OCI-LY1 (cell line): ENCODE data around the gene ANKIB1.

Experiments used
- H2AFZ ChIP-seq: fragments of 200-600 bp; sonication (generic), shearing (Covaris generic); 2 replicates; pipeline ENCODE4 v1.6.0; 2014; ENCODE audit warnings: antibody characterized with exemption, mild to moderate bottlenecking, low read length
- H3F3A ChIP-seq: fragments of 200-600 bp; sonication (generic), shearing (Covaris generic); 2 replicates; pipeline ENCODE4 v1.6.0; 2014; ENCODE audit warnings: mild to moderate bottlenecking, antibody characterized with exemption, low read length, moderate library complexity; ENCODE audit not compliant: insufficient read depth
- H3K27ac ChIP-seq: fragments of 200-600 bp; sonication (generic); 2 replicates; pipeline ENCODE4 v1.5.1; 2014; ENCODE audit warnings: low read length, mixed run types, mild to moderate bottlenecking, low read depth; ENCODE audit not compliant: poor library complexity, severe bottlenecking
- H3K27me3 ChIP-seq: fragments of 200-600 bp; sonication (generic); 2 replicates; pipeline ENCODE4 v1.6.0; 2014; ENCODE audit warnings: antibody characterized with exemption, mild to moderate bottlenecking, low read length, moderate library complexity; ENCODE audit not compliant: insufficient read depth
- H3K36me3 ChIP-seq: fragments of 200-600 bp; sonication (generic); 2 replicates; pipeline ENCODE4 v1.6.1; 2014; ENCODE audit warnings: mild to moderate bottlenecking, antibody characterized with exemption, low read length, moderate library complexity, mixed read lengths; ENCODE audit not compliant: insufficient read depth
- H3K4me1 ChIP-seq: fragments of 200-600 bp; sonication (generic); 2 replicates; pipeline ENCODE4 v1.5.1; 2014; ENCODE audit warnings: mild to moderate bottlenecking, low read length, moderate library complexity; ENCODE audit not compliant: insufficient read depth, severe bottlenecking
- H3K4me2 ChIP-seq: fragments of 200-600 bp; sonication (generic), shearing (Covaris generic); 2 replicates; pipeline ENCODE4 v1.6.1; 2014; ENCODE audit warnings: low read length
- H3K4me3 ChIP-seq: fragments of 200-600 bp; sonication (generic); 2 replicates; pipeline ENCODE4 v1.5.1; 2014; ENCODE audit warnings: low read length, low read depth, mild to moderate bottlenecking, mixed read lengths; ENCODE audit not compliant: poor library complexity, severe bottlenecking
- H3K79me2 ChIP-seq: fragments of 200-600 bp; shearing (Covaris generic); 2 replicates; pipeline ENCODE4 v1.6.1; 2016; ENCODE audit warnings: mixed run types, low read length, mixed read lengths; ENCODE audit not compliant: insufficient read depth
- H3K9ac ChIP-seq: fragments of 200-600 bp; sonication (generic), shearing (Covaris generic); 2 replicates; pipeline ENCODE4 v1.6.1; 2014; ENCODE audit warnings: mild to moderate bottlenecking, low read length, mixed read lengths
- H3K9me2 ChIP-seq: fragments of 200-600 bp; sonication (generic), shearing (Covaris generic); 2 replicates; pipeline ENCODE4 v1.6.1; 2014; ENCODE audit warnings: low read depth, mild to moderate bottlenecking, low read length, mixed read lengths
- H3K9me3 ChIP-seq: fragments of 200-600 bp; shearing (Covaris generic); 2 replicates; pipeline ENCODE4 v1.6.1; 2014; ENCODE audit warnings: low read length, mixed read lengths
- H4K20me1 ChIP-seq: fragments of 200-600 bp; sonication (generic), shearing (Covaris generic); 2 replicates; pipeline ENCODE4 v1.6.0; 2016; ENCODE audit warnings: mild to moderate bottlenecking, low read length; ENCODE audit not compliant: insufficient read depth
- CTCF ChIP-seq: fragments of 200-600 bp; sonication (generic), shearing (Covaris generic); IDR thresholded peaks from 2 replicates; pipeline ENCODE4 v1.5.1; 2017; ENCODE audit warnings: mild to moderate bottlenecking, antibody characterized with exemption, low read length, moderate library complexity, mixed read lengths
- EZH2 ChIP-seq: fragments of 200-600 bp; sonication (generic), shearing (Covaris generic); IDR thresholded peaks from 2 replicates; pipeline ENCODE4 v1.8.0; 2017; ENCODE audit warnings: borderline replicate concordance, mixed run types, mild to moderate bottlenecking, antibody characterized with exemption, low read length, moderate library complexity, mixed read lengths

Gene ANKIB1

GRCh38 chr7:92331508-92331907 lies 85.7 kb downstream of the ANKIB1 start:
- Histone ChIP-seq H2AFZ (no peak overlapping the region), H3K79me2 (no peaks in the 10 kb centered on the region), H3K36me3 (peaks cover 49% of the 10 kb centered on the region), H4K20me1 (no peaks in the 10 kb centered on the region), H3K4me3 (no peak overlapping the region), H3K27me3 (no peaks in the 10 kb centered on the region), H3K9me2 (no peaks in the 10 kb centered on the region), H3F3A (no peaks in the 10 kb centered on the region; the same call in 1 of the 2 replicates), H3K4me2 (no peak overlapping the region), H3K9me3 (peaks cover 7% of the 10 kb centered on the region), H3K27ac (no peak overlapping the region), H3K4me1 (no peaks in the 10 kb centered on the region), H3K9ac (no peak overlapping the region)
- TF ChIP-seq EZH2 (no peak), CTCF (no peak)

GRCh38 chr7:92332782-92333181 lies 87.0 kb downstream of the ANKIB1 start:
- Histone ChIP-seq H3K27me3 (no peaks in the 10 kb centered on the region), H3K9me2 (no peaks in the 10 kb centered on the region), H3K4me1 (no peaks in the 10 kb centered on the region), H3K27ac (no peak overlapping the region), H3F3A (no peaks in the 10 kb centered on the region; the same call in 1 of the 2 replicates), H4K20me1 (no peaks in the 10 kb centered on the region), H2AFZ (no peak overlapping the region), H3K36me3 (peaks cover 45% of the 10 kb centered on the region), H3K9me3 (peaks cover 7% of the 10 kb centered on the region), H3K4me2 (no peak overlapping the region), H3K4me3 (no peak overlapping the region), H3K79me2 (no peaks in the 10 kb centered on the region), H3K9ac (no peak overlapping the region)
- no peak for TF ChIP-seq CTCF
- TF ChIP-seq EZH2, result no peak

- Histone ChIP-seq H3F3A (no peaks in the 10 kb centered on the region; the same call in 1 of the 2 replicates), H2AFZ (no peak overlapping the region), H4K20me1 (no peaks in the 10 kb centered on the region), H3K9me3 (peaks cover 7% of the 10 kb centered on the region), H3K9me2 (no peaks in the 10 kb centered on the region), H3K36me3 (peaks cover 39% of the 10 kb centered on the region), H3K4me2 (no peak overlapping the region), H3K79me2 (no peaks in the 10 kb centered on the region), H3K9ac (no peak overlapping the region), H3K4me3 (no peak overlapping the region), H3K27me3 (no peaks in the 10 kb centered on the region), H3K4me1 (no peaks in the 10 kb centered on the region), H3K27ac (no peak overlapping the region)
- no peak for TF ChIP-seq EZH2
- no peak for TF ChIP-seq CTCF
Measured at GRCh38 chr7:92333866-92334265, 88.1 kb downstream of the ANKIB1 start.
